ENCODE measurements around the gene IRF8.

IRF8 gene

DNA sequence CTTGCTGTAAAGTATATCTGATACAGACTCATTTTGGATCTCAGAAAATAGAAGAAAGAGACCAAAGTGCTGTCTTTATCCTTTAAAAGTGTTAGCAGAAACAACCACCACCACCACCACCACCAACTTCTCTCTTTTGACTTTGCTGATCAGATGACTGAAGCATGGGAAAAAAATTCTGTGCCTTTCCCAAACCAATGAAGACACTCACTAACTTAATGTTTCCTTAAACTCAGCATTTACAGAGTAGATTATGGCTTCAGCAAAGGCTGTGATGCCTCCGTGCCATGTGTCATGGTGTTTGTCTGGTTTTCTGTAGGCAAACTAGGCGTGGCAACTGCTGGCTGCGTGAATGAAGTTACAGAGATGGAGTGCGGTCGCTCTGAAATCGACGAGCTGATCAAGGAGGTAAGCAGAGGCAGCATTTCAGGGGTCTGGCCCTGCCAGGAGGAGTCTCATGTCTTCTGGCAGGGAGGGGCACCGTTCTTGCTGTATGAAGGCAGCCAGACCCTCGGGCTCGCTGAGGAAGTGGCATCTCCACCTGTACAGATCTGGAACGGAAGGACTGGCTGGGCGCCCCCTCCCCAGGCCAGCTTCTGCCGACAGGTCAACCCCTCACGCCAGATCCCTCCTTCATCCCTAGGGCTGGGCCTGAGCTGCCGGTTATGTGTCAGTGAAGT is 12.4 kb downstream of the IRF8 start:
- Histone ChIP-seq H3K4me2 (ENCODE audit: low read depth, low read length, poor library complexity, severe bottlenecking) (no peak overlapping the region), H3K79me2 (ENCODE audit: insufficient read depth, low read length) (no peaks in the 10 kb centered on the region), H4K20me1 (ENCODE audit: insufficient read depth, low read length, poor library complexity, severe bottlenecking) (no peaks in the 10 kb centered on the region), H3K9ac (ENCODE audit: low read depth, low read length, poor library complexity, severe bottlenecking) (no peak overlapping the region), H3K9me3 (ENCODE audit: insufficient read depth, low read depth, low read length) (no peaks in the 10 kb centered on the region), H3K4me1 (ENCODE audit: insufficient read depth, low read length, poor library complexity, severe bottlenecking) (no peaks in the 10 kb centered on the region), H3K27me3 (ENCODE audit: insufficient read depth, low read length, poor library complexity, severe bottlenecking) (no peaks in the 10 kb centered on the region), H3K36me3 (ENCODE audit: insufficient read depth, low read length) (no peaks in the 10 kb centered on the region), H3K9me2 (replicated peaks; ENCODE audit: low read depth, low read length) (no peaks in the 10 kb centered on the region), H3K4me3 (ENCODE audit: low read length, poor library complexity, severe bottlenecking) (no peak overlapping the region), H2AFZ (ENCODE audit: low read length) (no peak overlapping the region), H3F3A (ENCODE audit: low read depth) (no peaks in the 10 kb centered on the region)
- TF ChIP-seq, protein P1, sequence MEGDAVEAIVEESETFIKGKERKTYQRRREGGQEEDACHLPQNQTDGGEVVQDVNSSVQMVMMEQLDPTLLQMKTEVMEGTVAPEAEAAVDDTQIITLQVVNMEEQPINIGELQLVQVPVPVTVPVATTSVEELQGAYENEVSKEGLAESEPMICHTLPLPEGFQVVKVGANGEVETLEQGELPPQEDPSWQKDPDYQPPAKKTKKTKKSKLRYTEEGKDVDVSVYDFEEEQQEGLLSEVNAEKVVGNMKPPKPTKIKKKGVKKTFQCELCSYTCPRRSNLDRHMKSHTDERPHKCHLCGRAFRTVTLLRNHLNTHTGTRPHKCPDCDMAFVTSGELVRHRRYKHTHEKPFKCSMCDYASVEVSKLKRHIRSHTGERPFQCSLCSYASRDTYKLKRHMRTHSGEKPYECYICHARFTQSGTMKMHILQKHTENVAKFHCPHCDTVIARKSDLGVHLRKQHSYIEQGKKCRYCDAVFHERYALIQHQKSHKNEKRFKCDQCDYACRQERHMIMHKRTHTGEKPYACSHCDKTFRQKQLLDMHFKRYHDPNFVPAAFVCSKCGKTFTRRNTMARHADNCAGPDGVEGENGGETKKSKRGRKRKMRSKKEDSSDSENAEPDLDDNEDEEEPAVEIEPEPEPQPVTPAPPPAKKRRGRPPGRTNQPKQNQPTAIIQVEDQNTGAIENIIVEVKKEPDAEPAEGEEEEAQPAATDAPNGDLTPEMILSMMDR (conservative IDR thresholded peaks at IDR 0.05; ENCODE audit: low read length) = no peak
- TF ChIP-seq EZH2phosphoT487 (IDR thresholded peaks at IDR 0.05; ENCODE audit: borderline replicate concordance) = no peak

GRCh38 chr16:85912211-85912974 is 13.4 kb downstream of the IRF8 start:
- Histone ChIP-seq H3K9ac (ENCODE audit: low read depth, low read length, poor library complexity, severe bottlenecking) (no peak overlapping the region), H3K9me2 (replicated peaks; ENCODE audit: low read depth, low read length) (no peaks in the 10 kb centered on the region), H3K27me3 (ENCODE audit: insufficient read depth, low read length, poor library complexity, severe bottlenecking) (no peaks in the 10 kb centered on the region), H3F3A (ENCODE audit: low read depth) (no peaks in the 10 kb centered on the region), H3K36me3 (ENCODE audit: insufficient read depth, low read length) (no peaks in the 10 kb centered on the region), H4K20me1 (ENCODE audit: insufficient read depth, low read length, poor library complexity, severe bottlenecking) (no peaks in the 10 kb centered on the region), H2AFZ (ENCODE audit: low read length) (no peak overlapping the region), H3K4me2 (ENCODE audit: low read depth, low read length, poor library complexity, severe bottlenecking) (no peak overlapping the region), H3K4me1 (ENCODE audit: insufficient read depth, low read length, poor library complexity, severe bottlenecking) (no peaks in the 10 kb centered on the region), H3K9me3 (ENCODE audit: insufficient read depth, low read depth, low read length) (no peaks in the 10 kb centered on the region), H3K4me3 (ENCODE audit: low read length, poor library complexity, severe bottlenecking) (no peak overlapping the region), H3K79me2 (ENCODE audit: insufficient read depth, low read length) (no peaks in the 10 kb centered on the region)
- TF ChIP-seq EZH2phosphoT487 (IDR thresholded peaks at IDR 0.05; ENCODE audit: borderline replicate concordance) = no peak
- TF ChIP-seq, protein P1 (conservative IDR thresholded peaks at IDR 0.05; ENCODE audit: low read length) = no peak

- Histone ChIP-seq H3K36me3 (ENCODE audit: insufficient read depth, low read length) (no peaks in the 10 kb centered on the region), H2AFZ (ENCODE audit: low read length) (no peak overlapping the region), H3F3A (ENCODE audit: low read depth) (no peaks in the 10 kb centered on the region), H3K9ac (ENCODE audit: low read depth, low read length, poor library complexity, severe bottlenecking) (no peak overlapping the region), H3K4me3 (ENCODE audit: low read length, poor library complexity, severe bottlenecking) (no peak overlapping the region), H3K4me1 (ENCODE audit: insufficient read depth, low read length, poor library complexity, severe bottlenecking) (no peaks in the 10 kb centered on the region), H3K9me2 (replicated peaks; ENCODE audit: low read depth, low read length) (no peaks in the 10 kb centered on the region), H3K9me3 (ENCODE audit: insufficient read depth, low read depth, low read length) (no peaks in the 10 kb centered on the region), H3K79me2 (ENCODE audit: insufficient read depth, low read length) (no peaks in the 10 kb centered on the region), H4K20me1 (ENCODE audit: insufficient read depth, low read length, poor library complexity, severe bottlenecking) (no peaks in the 10 kb centered on the region), H3K4me2 (ENCODE audit: low read depth, low read length, poor library complexity, severe bottlenecking) (no peak overlapping the region), H3K27me3 (ENCODE audit: insufficient read depth, low read length, poor library complexity, severe bottlenecking) (no peaks in the 10 kb centered on the region)
- TF ChIP-seq, protein P1 (conservative IDR thresholded peaks at IDR 0.05; ENCODE audit: low read length) = no peak
- TF ChIP-seq EZH2phosphoT487 (IDR thresholded peaks at IDR 0.05; ENCODE audit: borderline replicate concordance) = no peak
Observed at GRCh38 chr16:85913141-85913601, 14.2 kb downstream of the IRF8 start.
